ENCODE data around the gene N4BP2. TPM values are rescaled to one million over a fixed set of nuclear protein-coding genes. Genes with fewer than 3 reads are reported as not detected.

Gene N4BP2
- total RNA-seq, 4 donors from 2014 or later, result 5.5 to 9.7 (median 7.7) TPM

DNA sequence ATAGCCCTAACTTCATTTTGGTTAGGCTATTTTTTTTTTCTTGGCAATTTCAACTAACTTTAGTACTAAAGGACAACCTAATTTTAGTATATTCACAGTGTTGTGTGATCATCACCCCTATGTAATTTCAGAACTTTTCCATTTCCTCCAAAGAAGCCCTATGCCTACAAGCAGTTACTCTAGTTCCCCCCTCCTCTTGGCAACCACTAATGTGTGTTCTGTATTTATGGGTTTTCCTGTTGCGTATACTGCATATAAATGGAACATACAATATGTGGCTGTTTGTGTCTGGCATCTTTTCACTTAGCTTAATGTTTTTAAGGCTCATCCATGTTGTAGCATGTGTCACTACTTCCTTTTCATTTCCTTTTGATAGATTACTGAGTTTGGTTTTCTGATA lies 57.6 kb downstream of the N4BP2 start:
- Histone ChIP-seq H3K4me1 (peaks cover 0 to 10% (median 7%) of the 10 kb centered on the region in 4 donors), H3K27me3 (no peaks in the 10 kb centered on the region), H3K4me3 (no peak overlapping the region), H3K27ac (replicated peaks in 1 of 4) (no peak overlapping the region), H3K36me3 (peaks cover 0 to 15% (median 7%) of the 10 kb centered on the region in 4 donors), H3K9me3 (no peaks in the 10 kb centered on the region)
- intact Hi-C loops (cut with DNase I), result no loop called here
- DNase-seq (ENCODE audit: extremely low spot score), result no peak
- 89% methylated on average over 1 of the region's 1 CpG for WGBS
- TF ChIP-seq POLR2AphosphoS5 (IDR thresholded peaks at IDR 0.05) (no peak), POLR2A (IDR thresholded peaks at IDR 0.05; ENCODE audit: low read depth) (no peak), EP300 (IDR thresholded peaks at IDR 0.05) (no peak)

DNA sequence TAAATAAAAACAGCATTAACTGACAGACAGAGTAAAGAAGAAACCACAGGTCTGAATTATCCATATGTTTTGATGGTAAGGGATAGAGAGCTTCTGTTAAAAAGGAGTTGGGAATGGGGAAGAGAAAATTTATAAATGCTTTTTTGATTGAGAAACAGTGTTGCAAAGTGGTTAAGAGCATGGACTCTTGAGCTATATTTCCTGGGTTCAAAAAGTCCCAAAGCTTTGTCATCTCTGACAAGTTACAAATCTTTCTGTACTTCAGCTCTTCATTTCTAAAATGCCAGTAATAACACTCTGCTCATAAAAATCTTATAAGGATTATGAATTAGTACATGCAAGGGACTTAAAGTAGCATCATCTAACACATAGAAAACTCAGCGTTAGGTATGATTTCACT lies 62.2 kb downstream of the N4BP2 start:
- H3K27ac ChIP-seq (replicated peaks in 1 of 4), result no peak overlapping the region
- no peaks in the 10 kb centered on the region for H3K27me3 ChIP-seq
- no peak for TF ChIP-seq EP300 (IDR thresholded peaks at IDR 0.05)
- TF ChIP-seq, protein P1, sequence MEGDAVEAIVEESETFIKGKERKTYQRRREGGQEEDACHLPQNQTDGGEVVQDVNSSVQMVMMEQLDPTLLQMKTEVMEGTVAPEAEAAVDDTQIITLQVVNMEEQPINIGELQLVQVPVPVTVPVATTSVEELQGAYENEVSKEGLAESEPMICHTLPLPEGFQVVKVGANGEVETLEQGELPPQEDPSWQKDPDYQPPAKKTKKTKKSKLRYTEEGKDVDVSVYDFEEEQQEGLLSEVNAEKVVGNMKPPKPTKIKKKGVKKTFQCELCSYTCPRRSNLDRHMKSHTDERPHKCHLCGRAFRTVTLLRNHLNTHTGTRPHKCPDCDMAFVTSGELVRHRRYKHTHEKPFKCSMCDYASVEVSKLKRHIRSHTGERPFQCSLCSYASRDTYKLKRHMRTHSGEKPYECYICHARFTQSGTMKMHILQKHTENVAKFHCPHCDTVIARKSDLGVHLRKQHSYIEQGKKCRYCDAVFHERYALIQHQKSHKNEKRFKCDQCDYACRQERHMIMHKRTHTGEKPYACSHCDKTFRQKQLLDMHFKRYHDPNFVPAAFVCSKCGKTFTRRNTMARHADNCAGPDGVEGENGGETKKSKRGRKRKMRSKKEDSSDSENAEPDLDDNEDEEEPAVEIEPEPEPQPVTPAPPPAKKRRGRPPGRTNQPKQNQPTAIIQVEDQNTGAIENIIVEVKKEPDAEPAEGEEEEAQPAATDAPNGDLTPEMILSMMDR (IDR thresholded peaks at IDR 0.05), result no peak
- TF ChIP-seq POLR2AphosphoS5 (IDR thresholded peaks at IDR 0.05), result no peak
- no peak for TF ChIP-seq POLR2A (IDR thresholded peaks at IDR 0.05; ENCODE audit: low read depth)
- peaks cover 0 to 10% (median 7%) of the 10 kb centered on the region in 4 donors for H3K4me1 ChIP-seq
- H3K9me3 ChIP-seq, result no peaks in the 10 kb centered on the region
- peaks cover 0 to 9% (median 3%) of the 10 kb centered on the region in 4 donors for H3K36me3 ChIP-seq
- no peak overlapping the region for H3K4me3 ChIP-seq
- intact Hi-C loops (cut with DNase I), result no loop called here
- DNase-seq (ENCODE audit: extremely low spot score), result no peak
- WGBS, result 78% methylated on average over 1 of the region's 1 CpG

DNA sequence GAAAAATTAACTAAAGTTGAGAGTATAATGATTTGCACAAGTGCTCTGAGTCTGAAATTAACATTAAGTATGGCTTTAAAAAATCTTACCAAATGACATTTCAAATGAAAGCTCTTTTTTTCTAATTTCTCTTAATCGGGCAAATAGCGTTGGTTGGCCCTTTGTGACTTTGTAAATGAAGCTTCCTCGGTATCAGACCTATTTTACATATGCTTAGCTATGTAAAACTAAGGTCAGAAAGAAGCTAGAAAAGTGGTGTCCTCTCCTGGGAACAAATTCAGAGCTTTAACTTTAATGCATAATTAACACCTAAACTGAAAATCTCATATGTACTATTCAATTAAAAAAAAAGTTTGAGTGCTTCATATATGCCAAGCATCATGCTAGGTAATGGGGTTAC lies 62.7 kb downstream of the N4BP2 start:
- H3K27ac ChIP-seq (replicated peaks in 1 of 4), result no peak overlapping the region
- no peak for DNase-seq (ENCODE audit: extremely low spot score)
- intact Hi-C loops (cut with DNase I), result no loop called here
- H3K4me3 ChIP-seq, result no peak overlapping the region
- peaks cover 0 to 9% (median 3%) of the 10 kb centered on the region in 4 donors for H3K36me3 ChIP-seq
- no peaks in the 10 kb centered on the region for H3K9me3 ChIP-seq
- 90% methylated on average over 3 of the region's 3 CpGs for WGBS
- peaks cover 0 to 9% (median 4%) of the 10 kb centered on the region in 4 donors for H3K4me1 ChIP-seq
- TF ChIP-seq, protein P1 (IDR thresholded peaks at IDR 0.05), result no peak
- no peak for TF ChIP-seq POLR2A (IDR thresholded peaks at IDR 0.05; ENCODE audit: low read depth)
- TF ChIP-seq EP300 (IDR thresholded peaks at IDR 0.05), result no peak
- no peak for TF ChIP-seq POLR2AphosphoS5 (IDR thresholded peaks at IDR 0.05)
- no peaks in the 10 kb centered on the region for H3K27me3 ChIP-seq

DNA sequence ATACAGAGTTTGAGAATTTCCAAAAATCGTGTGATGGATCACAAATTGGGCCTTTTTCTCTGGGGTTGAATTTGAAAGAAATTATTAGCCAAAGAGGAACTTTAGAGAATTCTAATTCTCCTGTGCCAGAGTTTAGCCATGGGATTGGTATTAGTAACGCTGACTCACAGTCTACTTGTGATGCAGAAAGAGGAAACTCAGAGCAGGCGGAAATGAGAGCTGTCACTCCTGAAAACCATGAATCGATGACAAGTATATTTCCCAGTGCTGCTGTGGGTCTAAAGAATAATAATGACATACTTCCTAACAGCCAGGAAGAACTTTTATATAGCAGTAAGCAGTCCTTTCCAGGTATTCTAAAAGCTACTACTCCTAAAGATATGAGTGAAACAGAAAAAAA lies 64.9 kb downstream of the N4BP2 start:
- H3K4me1 ChIP-seq, result no peaks in the 10 kb centered on the region
- WGBS, result 70% methylated on average over 4 of the region's 4 CpGs
- H3K27me3 ChIP-seq, result no peaks in the 10 kb centered on the region
- intact Hi-C loops (cut with DNase I), result no loop called here
- no peaks in the 10 kb centered on the region for H3K9me3 ChIP-seq
- H3K27ac ChIP-seq (replicated peaks in 1 of 4), result no peak overlapping the region
- H3K36me3 ChIP-seq, result peaks cover 0 to 14% (median 4%) of the 10 kb centered on the region in 4 donors
- DNase-seq (ENCODE audit: extremely low spot score), result no peak
- no peak overlapping the region for H3K4me3 ChIP-seq
- TF ChIP-seq POLR2A (IDR thresholded peaks at IDR 0.05; ENCODE audit: low read depth) (no peak), POLR2AphosphoS5 (IDR thresholded peaks at IDR 0.05) (no peak)
- TF ChIP-seq, protein P1 (IDR thresholded peaks at IDR 0.05), result no peak

DNA sequence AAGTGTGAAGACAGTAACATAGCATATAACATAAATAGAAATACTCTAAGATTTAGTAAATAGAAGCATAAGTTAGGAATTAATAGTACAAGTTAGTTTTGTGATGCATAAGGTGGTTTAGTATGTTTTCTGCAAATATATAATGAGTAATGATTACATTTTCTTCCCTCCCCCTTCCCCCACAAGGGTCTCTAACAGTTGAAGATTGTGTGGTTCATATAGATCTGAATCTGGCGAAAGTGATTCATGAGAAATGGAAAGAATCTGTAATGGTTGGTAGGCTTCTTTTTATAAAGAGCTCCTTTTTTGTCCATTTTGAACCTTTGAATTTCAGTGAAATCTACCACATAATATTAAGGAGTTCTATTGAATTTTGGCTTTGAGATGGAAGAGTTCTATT lies 66.3 kb downstream of the N4BP2 start:
- no peaks in the 10 kb centered on the region for H3K27me3 ChIP-seq
- WGBS, result 97% methylated on average over 1 of the region's 1 CpG
- no peak overlapping the region for H3K27ac ChIP-seq (replicated peaks in 1 of 4)
- H3K9me3 ChIP-seq, result no peaks in the 10 kb centered on the region
- no peaks in the 10 kb centered on the region for H3K4me1 ChIP-seq
- DNase-seq (ENCODE audit: extremely low spot score), result no peak
- TF ChIP-seq EP300 (IDR thresholded peaks at IDR 0.05) (no peak), POLR2A (IDR thresholded peaks at IDR 0.05; ENCODE audit: low read depth) (no peak), POLR2AphosphoS5 (IDR thresholded peaks at IDR 0.05) (no peak)
- TF ChIP-seq, protein P1 (IDR thresholded peaks at IDR 0.05), result no peak
- H3K4me3 ChIP-seq, result no peak overlapping the region
- peaks cover 0 to 19% (median 3%) of the 10 kb centered on the region in 4 donors for H3K36me3 ChIP-seq
- intact Hi-C loops (cut with DNase I), result no loop called here

Measured in esophagus muscularis mucosa (tissue), 4 donors.